B cell (primary cell): Measurements from ENCODE around the gene CD79B.

ENCODE experiments used
- CTCF ChIP-seq: fragments of 200-600 bp; IDR thresholded peaks from one replicate; pipeline ENCODE4 v1.8.0; 2022; ENCODE audit warnings: antibody characterized with exemption, mild to moderate bottlenecking
- EZH2 ChIP-seq: IDR thresholded peaks from 2 replicates; pipeline ENCODE4 v1.6.1; 2012; ENCODE audit warnings: borderline replicate concordance, low read depth, mild to moderate bottlenecking, moderate library complexity, low read length; ENCODE audit not compliant: insufficient read depth, poor library complexity, severe bottlenecking

- TF ChIP-seq CTCF (peak; percentile 6), EZH2 (no peak)
These were observed 23.1 kb upstream of the CD79B start for GRCh38 chr17:63955232-63955631.
